Stimulated activated CD4-positive, alpha-beta T cell treated with anti-CD3 and anti-CD28 coated beads, Interleukin-1b, Interleukin-23, amount 100 ng/mL, for 24 hours (primary cell): ENCODE results near the gene NLRP6.
"Not testable (repeated sequence)": the region's sequence is repeated elsewhere in the genome, so short reads cannot be mapped to it uniquely, and the experiment has no call there.

Experiments
- DNase-seq, 4 experiments: peaks; one replicate each; pipeline ENCODE4 v3.0.0-alpha.2; 2020; ENCODE audit warnings: low read depth in 4 of 4, low spot score in 1 of 4

NLRP6 gene

DNA sequence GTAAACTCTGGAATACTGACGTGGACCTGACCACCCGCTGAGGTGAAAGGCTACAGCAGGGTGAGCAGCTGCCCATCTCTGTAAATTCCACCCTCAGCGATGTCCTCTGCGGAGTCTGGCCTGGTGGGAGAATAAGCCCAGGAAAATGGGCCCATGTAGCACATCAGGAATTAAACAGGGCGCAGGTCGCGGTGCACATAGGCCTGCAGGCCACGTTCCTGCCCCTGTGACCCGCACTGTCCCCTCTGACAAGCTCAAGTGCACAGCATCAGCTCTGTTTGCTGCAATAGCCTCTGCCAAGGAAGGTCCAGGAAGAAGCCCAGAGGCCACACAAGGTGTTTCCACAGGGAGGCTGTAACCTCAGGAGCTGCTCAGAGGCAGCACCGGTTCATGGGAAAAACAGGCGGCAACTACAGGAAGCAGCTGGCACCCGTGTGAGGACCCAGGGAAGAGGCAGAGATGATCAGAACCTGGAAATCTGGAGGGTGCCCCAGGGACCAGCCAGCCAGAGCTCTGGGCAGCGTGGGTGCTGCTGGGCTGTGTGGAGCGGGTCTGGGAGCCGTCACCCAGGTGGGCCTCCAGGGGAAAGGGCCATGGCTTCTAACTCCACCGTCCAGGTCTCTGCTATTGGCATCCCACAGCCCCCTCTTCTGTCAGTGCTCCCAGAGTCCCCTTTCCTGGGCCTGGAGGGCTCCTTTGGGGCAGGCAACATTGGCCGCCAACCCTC is 28.6 kb downstream of the NLRP6 start:
- DNase-seq, result no peak

DNA sequence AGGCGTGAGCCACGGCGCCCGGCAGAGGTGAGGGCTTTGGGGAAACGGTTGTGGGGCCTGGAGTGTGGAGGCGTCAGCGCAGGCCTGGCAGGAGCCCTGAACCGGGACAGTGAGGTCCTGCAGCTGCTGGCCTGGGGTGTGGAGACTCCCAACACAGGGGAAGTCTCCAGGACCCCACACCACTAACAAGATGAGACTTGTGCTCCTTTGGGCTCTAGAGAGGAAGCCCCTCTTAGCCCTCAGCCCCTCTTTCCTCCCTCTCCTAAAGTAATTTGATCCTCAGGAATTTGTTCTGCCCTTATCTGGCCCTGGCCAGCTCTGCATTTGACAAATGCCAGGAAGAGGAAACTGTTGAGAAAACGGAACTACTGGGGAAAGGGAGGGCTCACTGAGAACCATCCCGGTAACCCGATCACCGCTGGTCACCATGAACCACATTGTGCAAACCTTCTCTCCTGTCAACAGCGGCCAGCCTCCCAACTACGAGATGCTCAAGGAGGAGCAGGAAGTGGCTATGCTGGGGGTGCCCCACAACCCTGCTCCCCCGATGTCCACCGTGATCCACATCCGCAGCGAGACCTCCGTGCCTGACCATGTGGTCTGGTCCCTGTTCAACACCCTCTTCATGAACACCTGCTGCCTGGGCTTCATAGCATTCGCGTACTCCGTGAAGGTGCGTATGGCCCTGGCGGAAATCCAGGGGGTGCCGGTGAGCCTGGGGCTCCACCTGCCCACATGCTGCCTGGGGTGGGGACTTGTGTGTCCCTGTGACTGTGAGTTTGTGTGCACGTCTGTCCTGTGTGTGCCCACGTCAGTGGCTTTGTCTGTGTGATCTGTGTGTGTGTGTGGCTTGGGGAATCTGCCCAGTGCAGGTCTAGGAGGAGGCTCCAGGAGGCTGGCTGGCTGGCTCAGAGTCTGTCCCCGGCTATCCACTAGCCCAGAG is 29.8 kb downstream of the NLRP6 start, which contains the start of gene IFITM2:
IFITM2 (plus strand) TSS at position 51 of the 943 bp plus-strand sequence; CDS start at position 428, 377 bp downstream.
- not testable (repeated sequence) for DNase-seq

DNA sequence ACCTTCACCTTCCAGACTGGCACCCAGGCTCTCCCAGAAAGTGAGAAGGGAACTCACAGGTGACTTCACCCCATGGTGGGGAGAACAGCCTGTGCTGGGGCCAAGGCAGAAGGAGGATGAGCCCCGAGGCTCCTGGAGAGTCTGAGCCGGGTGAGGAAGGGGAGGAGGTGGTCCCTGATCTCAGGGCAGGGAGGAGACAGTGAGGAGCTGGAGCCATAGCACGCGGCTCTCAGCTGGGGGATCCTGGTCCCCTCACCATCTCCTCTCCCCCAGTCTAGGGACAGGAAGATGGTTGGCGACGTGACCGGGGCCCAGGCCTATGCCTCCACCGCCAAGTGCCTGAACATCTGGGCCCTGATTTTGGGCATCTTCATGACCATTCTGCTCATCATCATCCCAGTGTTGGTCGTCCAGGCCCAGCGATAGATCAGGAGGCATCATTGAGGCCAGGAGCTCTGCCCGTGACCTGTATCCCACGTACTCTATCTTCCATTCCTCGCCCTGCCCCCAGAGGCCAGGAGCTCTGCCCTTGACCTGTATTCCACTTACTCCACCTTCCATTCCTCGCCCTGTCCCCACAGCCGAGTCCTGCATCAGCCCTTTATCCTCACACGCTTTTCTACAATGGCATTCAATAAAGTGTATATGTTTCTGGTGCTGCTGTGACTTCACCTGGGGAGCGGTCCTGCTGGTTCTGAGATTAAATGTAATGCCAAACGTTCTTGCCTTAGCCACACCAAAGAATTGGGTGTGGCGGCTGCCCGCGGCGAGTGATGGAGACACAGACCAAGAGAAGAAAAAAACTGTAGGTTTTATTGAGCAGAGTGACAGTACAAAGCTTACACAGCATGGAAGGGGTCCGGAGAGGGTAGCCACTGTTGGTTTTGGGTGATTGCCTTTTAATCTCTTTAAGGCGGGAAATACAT is 30.8 kb downstream of the NLRP6 start:
- not testable (repeated sequence) for DNase-seq

DNA sequence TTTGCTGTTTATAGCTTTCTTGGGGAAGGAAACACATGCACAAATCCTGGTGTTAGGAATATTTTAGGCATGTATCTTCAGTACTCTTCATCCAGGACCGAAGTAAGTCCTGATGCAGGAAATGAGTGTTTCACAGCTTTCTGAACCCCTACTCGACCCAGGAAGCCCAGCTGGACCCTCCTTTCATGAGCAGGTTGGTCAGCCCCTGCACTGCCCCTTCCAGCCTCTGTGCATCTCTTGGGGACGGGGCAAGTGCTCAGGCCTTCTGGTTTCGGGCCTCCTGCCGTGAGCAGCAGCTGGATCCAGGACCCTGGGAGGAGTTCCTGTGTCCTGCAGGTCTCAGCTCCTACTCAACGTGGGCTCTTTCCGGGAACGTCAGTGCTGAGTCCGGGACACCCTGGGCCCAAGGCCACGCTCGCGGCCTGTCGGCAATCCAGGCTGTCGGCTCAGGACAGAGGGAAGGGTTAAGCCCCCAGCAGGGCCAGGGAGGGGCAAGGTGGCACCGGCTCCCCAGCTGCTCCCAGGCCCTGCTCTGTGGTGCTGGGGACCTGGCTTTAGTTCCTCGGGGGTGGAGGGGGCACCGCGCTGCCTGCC is 31.9 kb downstream of the NLRP6 start:
- not testable (repeated sequence) for DNase-seq

DNA sequence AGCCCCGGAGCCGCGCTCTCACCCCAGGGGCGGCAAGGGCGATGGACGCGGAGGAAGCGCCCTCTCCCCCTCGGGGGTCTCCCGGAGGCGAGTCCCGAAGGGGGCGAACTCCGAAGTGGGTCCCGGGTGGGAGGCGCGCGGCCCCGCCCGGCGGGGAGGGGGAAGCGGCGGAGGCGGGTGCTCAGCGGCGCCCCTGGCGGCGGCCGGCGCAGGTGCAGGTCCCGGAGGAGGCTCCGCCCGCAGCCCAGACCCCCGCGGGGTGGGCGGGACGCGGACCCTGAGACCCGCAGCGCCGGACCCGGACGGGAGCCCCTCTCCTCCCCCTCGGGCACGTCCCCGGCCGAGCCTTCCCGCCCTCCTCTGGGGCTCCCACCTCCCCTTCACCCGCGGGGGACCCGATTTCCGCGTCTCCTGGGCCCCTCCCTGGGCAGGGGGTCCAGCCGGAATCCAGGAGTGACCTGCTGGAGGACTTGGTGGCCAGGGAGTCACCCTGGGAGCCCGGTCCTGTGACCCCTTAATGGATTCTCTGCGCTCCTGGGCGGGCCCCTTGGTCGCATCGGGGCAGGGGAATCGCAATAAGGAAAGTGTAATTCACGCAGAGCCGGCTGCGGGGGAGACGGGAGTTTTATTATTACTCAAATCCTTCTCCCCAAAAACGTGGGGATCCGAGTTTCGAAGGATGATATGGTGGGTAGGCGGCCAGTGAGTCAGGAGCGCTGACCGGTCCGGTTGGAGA is 33.0 kb downstream of the NLRP6 start:
- not testable (repeated sequence) for DNase-seq

DNA sequence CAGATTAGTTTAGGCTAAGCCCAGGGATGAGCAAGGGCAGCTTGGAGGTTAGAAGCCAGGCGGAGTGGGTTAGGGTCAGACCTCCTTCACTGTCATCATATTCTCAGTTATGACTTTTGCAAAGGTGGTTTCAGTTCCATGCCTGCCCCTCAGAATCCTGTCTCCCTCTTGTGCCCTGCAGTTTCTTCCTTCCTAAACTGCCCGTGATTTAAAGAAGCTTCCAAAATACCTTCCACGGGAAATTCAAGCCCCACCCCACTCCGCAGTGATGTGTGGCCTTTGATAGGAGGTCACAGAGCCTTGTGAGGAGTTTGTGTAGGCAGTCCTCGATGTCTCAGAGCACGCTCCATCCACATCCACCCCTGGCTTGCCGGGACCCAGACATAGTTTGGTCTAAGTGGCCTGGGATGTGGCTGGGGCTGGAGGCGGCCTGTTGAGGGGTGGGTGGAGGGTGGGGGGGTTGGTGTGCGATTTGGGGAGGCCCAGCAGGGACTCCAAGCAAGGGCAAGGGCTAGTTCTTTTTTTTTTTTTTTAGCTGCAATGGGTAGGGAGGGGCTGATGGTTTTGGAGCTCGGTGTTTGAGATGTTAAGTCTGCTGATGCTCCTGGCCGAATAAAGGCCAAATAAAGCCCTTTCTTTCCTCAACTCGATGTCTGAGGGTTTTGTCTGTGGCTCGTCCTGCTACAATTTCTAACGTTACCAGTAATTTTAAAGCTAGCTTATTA is 34.0 kb downstream of the NLRP6 start:
- no peak for DNase-seq

DNA sequence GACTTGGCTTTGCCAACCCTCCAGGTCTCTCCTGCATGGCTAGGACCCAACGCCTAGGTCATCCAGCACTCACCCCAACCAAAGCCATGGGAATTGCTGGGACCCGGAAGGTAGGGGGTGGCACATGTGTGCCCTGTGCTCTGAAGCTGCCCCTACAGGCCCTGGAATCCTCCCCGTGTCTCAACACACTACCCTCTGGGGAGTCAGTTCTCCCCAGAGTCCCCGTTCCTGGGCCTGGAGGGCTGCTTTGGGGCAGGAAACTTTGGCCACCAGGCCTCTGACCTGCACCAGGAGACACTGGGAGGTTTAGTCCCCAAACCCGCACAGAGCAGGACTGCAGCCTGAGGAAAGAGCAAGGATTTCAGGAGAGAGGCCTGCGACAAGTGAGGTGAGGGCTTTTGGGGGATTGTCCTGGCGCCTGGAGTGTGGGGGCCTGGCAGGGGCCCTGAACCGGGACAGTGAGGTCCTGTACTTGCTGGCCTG is 35.1 kb downstream of the NLRP6 start:
- DNase-seq, result no peak

DNA sequence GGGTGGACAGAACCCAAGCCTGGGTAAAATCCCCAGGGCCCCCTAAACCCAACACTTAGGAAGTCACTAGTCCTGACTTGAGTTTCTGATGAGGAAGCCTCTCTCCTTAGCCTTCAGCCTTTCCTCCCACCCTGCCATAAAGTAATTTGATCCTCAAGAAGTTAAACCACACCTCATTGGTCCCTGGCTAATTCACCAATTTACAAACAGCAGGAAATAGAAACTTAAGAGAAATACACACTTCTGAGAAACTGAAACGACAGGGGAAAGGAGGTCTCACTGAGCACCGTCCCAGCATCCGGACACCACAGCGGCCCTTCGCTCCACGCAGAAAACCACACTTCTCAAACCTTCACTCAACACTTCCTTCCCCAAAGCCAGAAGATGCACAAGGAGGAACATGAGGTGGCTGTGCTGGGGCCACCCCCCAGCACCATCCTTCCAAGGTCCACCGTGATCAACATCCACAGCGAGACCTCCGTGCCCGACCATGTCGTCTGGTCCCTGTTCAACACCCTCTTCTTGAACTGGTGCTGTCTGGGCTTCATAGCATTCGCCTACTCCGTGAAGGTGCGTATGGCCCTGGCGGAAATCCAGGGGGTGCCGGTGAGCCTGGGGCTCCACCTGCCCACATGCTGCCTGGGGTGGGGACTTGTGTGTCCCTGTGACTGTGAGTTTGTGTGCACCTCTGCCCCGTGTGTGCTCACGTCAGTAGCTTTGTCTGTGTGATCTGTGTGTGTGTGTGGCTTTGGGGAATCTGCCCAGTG is 35.8 kb downstream of the NLRP6 start, which contains the start of gene IFITM1:
IFITM1 (plus strand) TSS at position 254 of the 767 bp plus-strand sequence; CDS start at position 385, 131 bp downstream.
- no peak for DNase-seq

DNA sequence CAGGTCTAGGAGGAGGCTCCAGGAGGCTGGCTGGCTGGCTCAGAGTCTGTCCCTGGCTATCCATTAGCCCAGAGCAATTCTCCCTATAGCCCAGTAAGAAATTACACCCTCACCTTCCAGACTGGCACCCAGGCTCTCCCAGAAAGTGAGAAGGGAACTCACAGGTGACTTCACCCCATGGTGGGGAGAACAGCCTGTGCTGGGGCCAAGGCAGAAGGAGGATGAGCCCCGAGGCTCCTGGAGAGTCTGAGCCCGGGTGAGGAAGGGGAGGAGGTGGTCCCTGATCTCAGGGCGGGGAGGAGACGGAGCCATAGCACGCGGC is 36.3 kb downstream of the NLRP6 start:
- not testable (repeated sequence) for DNase-seq

DNA sequence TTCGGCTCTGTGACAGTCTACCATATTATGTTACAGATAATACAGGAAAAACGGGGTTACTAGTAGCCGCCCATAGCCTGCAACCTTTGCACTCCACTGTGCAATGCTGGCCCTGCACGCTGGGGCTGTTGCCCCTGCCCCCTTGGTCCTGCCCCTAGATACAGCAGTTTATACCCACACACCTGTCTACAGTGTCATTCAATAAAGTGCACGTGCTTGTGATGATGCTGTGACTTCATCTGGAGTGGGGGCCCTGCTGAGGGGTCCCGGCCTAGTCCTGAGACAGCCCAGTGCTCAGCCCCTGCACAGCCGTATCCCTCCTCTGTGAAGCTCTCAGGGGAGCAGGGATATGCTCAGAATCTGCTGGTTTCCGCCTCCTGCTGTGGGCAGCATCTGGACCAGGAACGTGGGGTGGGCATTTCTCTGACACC is 36.9 kb downstream of the NLRP6 start:
- no peak for DNase-seq

DNA sequence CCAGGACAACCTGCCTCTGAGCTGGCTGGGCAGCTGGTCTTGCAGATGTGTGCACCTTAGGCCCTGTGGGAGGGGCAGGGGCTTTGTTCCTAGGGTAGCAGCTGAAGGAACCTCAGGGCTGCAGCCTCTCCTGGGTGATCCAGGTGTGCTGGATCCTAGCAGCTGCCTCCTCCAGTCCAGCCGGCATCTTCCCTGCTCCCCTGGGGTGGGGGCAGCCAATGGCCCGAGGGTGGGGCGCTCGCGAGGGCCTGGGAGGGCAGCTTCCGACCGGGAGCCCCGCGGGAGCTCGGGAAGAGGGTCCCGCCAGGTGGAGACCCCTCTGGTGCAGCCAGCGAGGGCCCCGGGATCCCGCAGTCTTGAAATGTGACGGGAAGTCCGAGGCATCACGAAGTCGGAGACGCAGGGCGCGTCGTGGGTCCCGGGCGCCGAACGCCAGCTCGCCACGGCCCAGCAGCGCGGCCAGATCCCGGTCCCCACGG is 37.3 kb downstream of the NLRP6 start:
- DNase-seq, result no peak

DNA sequence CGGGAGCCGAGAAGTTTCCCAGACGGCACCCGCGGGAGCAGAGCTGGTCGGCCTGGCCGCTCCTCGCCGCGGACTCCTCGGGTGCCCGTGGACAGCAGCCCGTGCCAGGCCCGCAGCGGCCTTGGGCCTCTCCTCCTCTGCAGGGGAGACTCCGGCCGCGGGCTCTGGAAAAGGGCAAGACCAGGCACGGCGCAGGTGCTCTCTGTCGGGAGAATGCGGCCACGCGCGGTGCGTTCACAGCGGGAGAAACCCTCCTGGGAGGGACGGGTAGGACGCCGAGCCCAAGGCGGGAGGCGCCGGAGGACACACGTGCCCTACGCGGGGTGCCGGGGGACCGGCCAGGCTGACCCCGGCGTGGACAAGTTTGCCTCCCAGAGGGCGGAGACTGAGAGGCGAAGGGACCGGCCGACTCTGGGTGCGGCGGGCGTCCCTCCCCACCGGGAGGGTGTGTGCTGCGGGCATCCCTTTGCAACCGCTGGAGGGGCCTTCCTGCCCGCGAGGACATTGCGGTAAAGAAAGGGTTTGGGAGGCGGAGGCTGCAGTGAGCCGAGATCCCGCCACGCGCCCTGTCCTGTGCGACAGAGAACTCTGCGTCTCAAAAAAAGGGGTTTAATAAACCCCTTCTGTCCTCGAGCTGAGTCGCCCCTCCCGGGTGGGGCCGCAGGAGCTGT is 38.0 kb downstream of the NLRP6 start:
- DNase-seq, result no peak

DNA sequence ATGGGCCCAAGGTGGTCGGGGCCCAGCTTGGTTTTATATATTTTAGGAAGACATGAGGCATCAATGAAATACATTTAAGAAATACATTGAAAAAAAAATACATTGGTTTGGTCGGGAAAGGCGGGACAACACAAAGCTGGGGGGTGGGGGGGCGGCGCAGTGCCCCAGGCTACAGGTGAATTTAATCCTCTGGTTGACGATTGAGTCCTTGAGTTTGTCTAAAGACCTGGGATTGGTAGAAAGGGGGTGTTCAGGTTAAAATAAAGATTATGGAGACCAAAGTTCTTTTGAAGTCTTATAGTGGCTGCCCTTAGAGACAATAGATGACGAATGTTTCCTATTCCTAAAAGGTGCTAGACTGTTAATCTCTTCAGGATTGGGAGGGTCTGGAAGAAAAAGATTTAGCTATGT is 38.7 kb downstream of the NLRP6 start:
- no peak for DNase-seq

DNA sequence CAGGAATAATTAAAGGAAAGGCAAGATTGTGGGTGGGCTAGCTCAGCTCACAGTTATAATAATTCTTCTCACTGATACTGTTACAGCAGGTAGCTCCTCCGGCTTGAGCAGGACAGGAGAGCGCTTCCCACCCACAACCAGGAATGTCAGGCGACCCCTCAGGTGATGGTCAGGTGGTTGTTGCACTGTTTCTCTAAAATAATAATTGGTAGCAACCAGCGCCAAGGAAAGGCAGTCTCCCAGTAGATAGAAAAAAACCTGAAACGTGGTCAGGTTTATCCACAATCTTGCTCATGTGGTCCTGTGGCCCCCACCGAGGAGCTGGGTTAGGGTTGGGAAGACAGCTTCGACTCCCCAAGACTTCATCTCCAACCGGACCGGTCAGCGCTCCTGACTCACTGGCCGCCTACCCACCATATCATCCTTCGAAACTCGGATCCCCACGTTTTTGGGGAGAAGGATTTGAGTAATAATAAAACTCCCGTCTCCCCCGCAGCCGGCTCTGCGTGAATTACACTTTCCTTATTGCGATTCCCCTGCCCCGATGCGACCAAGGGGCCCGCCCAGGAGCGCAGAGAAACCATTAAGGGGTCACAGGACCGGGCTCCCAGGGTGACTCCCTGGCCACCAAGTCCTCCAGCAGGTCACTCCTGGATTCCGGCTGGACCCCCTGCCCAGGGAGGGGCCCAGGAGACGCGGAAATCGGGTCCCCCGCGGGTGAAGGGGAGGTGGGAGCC is 39.6 kb downstream of the NLRP6 start:
- not testable (repeated sequence) for DNase-seq

DNA sequence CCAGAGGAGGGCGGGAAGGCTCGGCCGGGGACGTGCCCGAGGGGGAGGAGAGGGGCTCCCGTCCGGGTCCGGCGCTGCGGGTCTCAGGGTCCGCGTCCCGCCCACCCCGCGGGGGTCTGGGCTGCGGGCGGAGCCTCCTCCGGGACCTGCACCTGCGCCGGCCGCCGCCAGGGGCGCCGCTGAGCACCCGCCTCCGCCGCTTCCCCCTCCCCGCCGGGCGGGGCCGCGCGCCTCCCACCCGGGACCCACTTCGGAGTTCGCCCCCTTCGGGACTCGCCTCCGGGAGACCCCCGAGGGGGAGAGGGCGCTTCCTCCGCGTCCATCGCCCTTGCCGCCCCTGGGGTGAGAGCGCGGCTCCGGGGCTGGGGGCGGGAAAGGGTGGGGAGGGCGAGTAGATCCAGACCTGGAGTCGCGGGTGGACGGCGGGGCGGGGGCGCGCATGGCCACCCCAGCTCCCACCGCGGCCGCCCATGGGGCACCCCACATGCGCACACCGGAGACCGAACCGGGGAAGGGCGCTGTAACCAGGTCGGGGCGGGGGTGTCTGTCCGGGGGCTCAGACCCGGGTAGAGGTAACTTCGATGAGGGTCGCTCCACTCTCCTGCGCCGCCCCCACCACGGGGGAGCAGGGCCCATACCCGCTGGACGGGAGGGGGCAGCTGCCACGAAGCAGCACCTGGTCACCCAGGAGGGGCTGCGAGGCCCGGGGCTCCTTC is 40.4 kb downstream of the NLRP6 start:
- not testable (repeated sequence) for DNase-seq
